CD4-positive, alpha-beta T cell treated with Interferon gamma for 1 hour (primary cell): ENCODE measurements around the gene MOB3A.
"Not testable (repeated sequence)": the region's sequence is repeated elsewhere in the genome, so short reads cannot be mapped to it uniquely, and the experiment has no call there.

Experiments
- DNase-seq: peaks from one replicate; pipeline ENCODE4 v3.0.0-alpha.2; 2020

The MOB3A gene

GRCh38 chr19:2096034-2096479, at the start of gene MOB3A:
Gene MOB3A (minus strand): TSS chr19:2096326. CDS start chr19:2078560, 17,766 bp downstream.
- peak; percentile 87 for DNase-seq

- DNase-seq = no peak
These were observed 49.7 kb upstream of the MOB3A start for GRCh38 chr19:2145831-2146241.

GRCh38 chr19:2144190-2144589, 48.1 kb upstream of the MOB3A start:
- DNase-seq = no peak

- DNase-seq = no peak
These were observed 46.2 kb upstream of the MOB3A start for GRCh38 chr19:2142173-2142829.

GRCh38 chr19:2140138-2140569, 44.0 kb upstream of the MOB3A start:
- DNase-seq = no peak

- DNase-seq = no peak
These were observed 43.4 kb upstream of the MOB3A start for GRCh38 chr19:2139385-2140137.

- DNase-seq = no peak
These were observed 42.1 kb upstream of the MOB3A start for GRCh38 chr19:2138061-2138728.

- DNase-seq = no peak
These were observed 40.7 kb upstream of the MOB3A start for GRCh38 chr19:2136796-2137195.

- DNase-seq = no peak
These were observed 39.6 kb upstream of the MOB3A start for GRCh38 chr19:2135474-2136402.

- no peak for DNase-seq
These were observed 36.8 kb upstream of the MOB3A start for GRCh38 chr19:2132731-2133490.

- DNase-seq = no peak
These were observed 36.1 kb upstream of the MOB3A start for GRCh38 chr19:2132191-2132590.

- DNase-seq = not testable (repeated sequence)
These were observed 35.2 kb upstream of the MOB3A start for GRCh38 chr19:2131012-2131975.

GRCh38 chr19:2129892-2130770, 34.0 kb upstream of the MOB3A start:
- no peak for DNase-seq

- DNase-seq = no peak
These were observed 33.4 kb upstream of the MOB3A start for GRCh38 chr19:2129486-2129885.

GRCh38 chr19:2129022-2129421, 32.9 kb upstream of the MOB3A start:
- no peak for DNase-seq

- not testable (repeated sequence) for DNase-seq
These were observed 32.1 kb upstream of the MOB3A start for GRCh38 chr19:2128252-2128651.

- DNase-seq = no peak
These were observed 31.6 kb upstream of the MOB3A start for GRCh38 chr19:2127758-2128157.

- no peak for DNase-seq
These were observed 30.9 kb upstream of the MOB3A start for GRCh38 chr19:2126879-2127518.
